Endometrium (tissue), 2 donors: ENCODE data around the gene SAAL1.

ENCODE experiments used
- FAIRE-seq: peaks from 2 replicates; lab custom pipeline; 2012; peaks lifted over from hg19 to GRCh38; lab: Jason Lieb, UNC
- donor health status: control.
- donor health status: control.

Gene SAAL1

GRCh38 chr11:18081551-18081950 lies 24.3 kb downstream of the SAAL1 start:
- no peak for FAIRE-seq

- no peak for FAIRE-seq
Observed at GRCh38 chr11:18080451-18080850, 25.4 kb downstream of the SAAL1 start.

- no peak for FAIRE-seq
Observed at GRCh38 chr11:18078909-18079308, 27.0 kb downstream of the SAAL1 start.

GRCh38 chr11:18075444-18075843 lies 30.4 kb downstream of the SAAL1 start:
- no peak for FAIRE-seq

GRCh38 chr11:18071098-18071705 lies 34.7 kb downstream of the SAAL1 start:
- FAIRE-seq: no peak

- FAIRE-seq: no peak
Observed at GRCh38 chr11:18067372-18067771, 38.5 kb downstream of the SAAL1 start.

GRCh38 chr11:18066626-18067025 lies 39.3 kb downstream of the SAAL1 start:
- no peak for FAIRE-seq

GRCh38 chr11:18065572-18065971 lies 40.3 kb downstream of the SAAL1 start:
- no peak for FAIRE-seq

- no peak for FAIRE-seq
Observed at GRCh38 chr11:18064450-18065054, 41.3 kb downstream of the SAAL1 start.

- FAIRE-seq: no peak
Observed at GRCh38 chr11:18063862-18064434, 41.9 kb downstream of the SAAL1 start.

GRCh38 chr11:18063125-18063524 lies 42.8 kb downstream of the SAAL1 start:
- no peak for FAIRE-seq

- FAIRE-seq: no peak
Observed at GRCh38 chr11:18061351-18061750, 44.5 kb downstream of the SAAL1 start.

GRCh38 chr11:18056561-18057181 lies 49.2 kb downstream of the SAAL1 start:
- FAIRE-seq: no peak

- no peak for FAIRE-seq
Observed at GRCh38 chr11:18054511-18055103, 51.3 kb downstream of the SAAL1 start.

- no peak for FAIRE-seq
Observed at GRCh38 chr11:18050848-18051247, 55.0 kb downstream of the SAAL1 start.

GRCh38 chr11:18046116-18046777 lies 59.6 kb downstream of the SAAL1 start, which contains the start of gene TPH1:
TPH1 (minus strand) TSS chr11:18046269; CDS start chr11:18040762, 5,507 bp downstream.
- no peak for FAIRE-seq

- no peak for FAIRE-seq
Observed at GRCh38 chr11:18036456-18036855, 69.4 kb downstream of the SAAL1 start.
